Neural progenitor cell (in vitro differentiated cells): ENCODE data around the gene RNU1-2.
"Not testable (repeated sequence)": the region's sequence is repeated elsewhere in the genome, so short reads cannot be mapped to it uniquely, and the experiment has no call there.

Experiments
- CTCF ChIP-seq: fragments of 200-600 bp; sonication (generic); IDR thresholded peaks from 2 replicates; pipeline ENCODE4 v1.5.1; 2017; ENCODE audit warnings: antibody characterized with exemption, mild to moderate bottlenecking
- EZH2 ChIP-seq: fragments of 200-600 bp; sonication (generic); IDR thresholded peaks from 2 replicates; pipeline ENCODE4 v1.6.1; 2017; ENCODE audit warnings: antibody characterized with exemption, mild to moderate bottlenecking, moderate library complexity
- EZH2phosphoT487 ChIP-seq: fragments of 200-600 bp; sonication (generic); IDR thresholded peaks from 2 replicates; pipeline ENCODE4 v1.6.1; 2017; ENCODE audit warnings: antibody characterized with exemption

- not testable (repeated sequence) for TF ChIP-seq CTCF, EZH2phosphoT487, EZH2
Observed at GRCh38 chr1:16856201-16856600, 39.6 kb upstream of the RNU1-2 start.
